Nucleus accumbens (tissue), 56 donors: ENCODE data around the gene CCNL2.
A peak's percentile ranks its signal among the peaks of the same experiment; 100 is the strongest.

Source experiments
- DNase-seq, 56 donors: peaks; one replicate each; lab custom pipeline; 2025; lab: John Stamatoyannopoulos, UW

CCNL2 gene

GRCh38 chr1:1359664-1360468 lies 39.3 kb downstream of the CCNL2 start:
- no peak for DNase-seq

GRCh38 chr1:1359308-1359663 lies 39.8 kb downstream of the CCNL2 start:
- no peak for DNase-seq

- DNase-seq: peak in 9 of 56 donors; percentile 16 to 61 (median 39)
Measured at GRCh38 chr1:1358433-1359271, 40.5 kb downstream of the CCNL2 start, which contains the start of gene MXRA8. TSS of gene MXRA8 (minus strand) at chr1:1358555. CDS start at chr1:1358504, 51 bp downstream.

GRCh38 chr1:1357871-1358432 lies 41.2 kb downstream of the CCNL2 start:
- no peak for DNase-seq

DNA sequence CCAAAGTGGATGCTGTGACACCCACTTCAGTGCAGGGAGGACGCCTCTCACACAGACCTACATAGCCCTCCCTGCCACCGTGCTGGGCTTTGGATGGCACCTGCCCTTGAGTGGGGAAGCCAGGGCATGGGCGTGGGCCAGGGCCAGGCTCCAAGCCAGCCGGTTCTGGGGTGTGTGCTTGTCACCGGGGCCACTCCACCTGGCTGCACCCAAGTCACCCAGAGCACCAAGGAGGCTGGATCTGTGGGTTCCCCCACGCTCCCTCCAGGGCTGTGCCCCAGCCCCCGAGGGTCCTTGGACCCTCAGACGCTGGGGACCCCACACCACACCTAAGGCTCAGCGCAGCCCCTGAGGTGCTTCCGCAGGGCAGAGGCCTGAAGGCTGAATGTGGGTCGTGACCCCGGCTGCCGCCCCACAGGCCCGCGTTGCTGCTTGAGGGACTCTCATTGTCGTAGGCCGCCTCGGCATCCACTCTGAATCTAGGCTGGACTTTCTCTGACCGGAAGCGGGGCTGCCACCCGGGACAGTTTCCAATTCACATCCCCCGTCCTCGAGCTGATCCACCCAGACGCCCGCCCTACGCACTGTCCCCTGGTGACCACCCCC lies 42.2 kb downstream of the CCNL2 start:
- no peak for DNase-seq

- DNase-seq: no peak
Measured at GRCh38 chr1:1356166-1356795, 42.9 kb downstream of the CCNL2 start.

DNA sequence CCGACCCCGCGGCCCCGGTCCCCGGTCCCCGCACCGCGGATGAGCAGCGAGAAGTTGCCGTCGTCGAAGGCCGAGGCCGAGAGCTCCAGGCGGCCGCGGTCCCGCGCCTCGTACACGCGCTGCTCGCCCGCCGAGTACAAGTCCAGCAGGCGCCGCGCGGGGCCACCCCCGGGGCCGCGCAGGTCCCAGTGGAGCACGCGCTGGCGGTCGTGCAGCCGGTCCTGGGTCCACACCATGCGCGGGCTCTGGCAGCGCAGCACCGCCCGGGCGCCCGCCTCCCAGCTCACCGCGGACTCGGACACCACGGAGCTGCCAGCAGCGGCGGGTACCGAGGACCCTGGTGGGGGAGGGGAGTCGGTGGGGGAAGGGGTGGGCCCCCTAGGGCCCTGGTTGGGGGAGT lies 43.7 kb downstream of the CCNL2 start:
- DNase-seq: no peak

- DNase-seq: no peak
Measured at GRCh38 chr1:1354271-1355247, 44.6 kb downstream of the CCNL2 start.

GRCh38 chr1:1353389-1354151 lies 45.6 kb downstream of the CCNL2 start:
- no peak for DNase-seq

DNA sequence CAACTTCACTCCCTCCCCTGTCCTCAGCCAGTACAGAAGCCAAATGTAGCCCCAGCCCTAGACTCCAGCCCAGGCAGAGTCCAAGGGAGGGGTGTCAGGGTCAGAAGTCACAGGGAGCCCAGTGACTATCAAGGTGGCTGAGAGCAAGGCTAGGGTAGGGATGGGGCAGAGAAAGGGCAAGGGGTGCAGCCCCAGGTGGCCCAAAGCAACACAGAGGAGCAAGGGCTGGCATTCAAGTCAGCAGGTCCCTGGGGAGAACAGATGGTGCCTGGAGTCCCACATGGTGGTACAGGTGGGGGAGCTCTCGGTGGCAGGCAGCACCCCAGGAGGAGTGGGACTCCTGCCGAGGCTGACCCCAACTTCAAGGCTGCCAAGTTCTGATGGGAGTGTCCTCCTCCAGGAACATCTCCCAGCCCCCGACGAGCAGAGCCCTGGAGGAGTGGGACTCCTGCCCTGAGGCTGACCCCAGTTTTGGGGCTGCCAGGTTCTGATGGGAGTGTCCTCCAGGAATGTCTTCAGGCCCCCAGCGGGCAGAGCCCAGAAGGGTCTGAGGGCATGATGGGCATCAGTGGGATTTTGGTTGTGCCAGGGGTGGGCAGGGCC lies 46.2 kb downstream of the CCNL2 start:
- no peak for DNase-seq

GRCh38 chr1:1351511-1352427 lies 47.4 kb downstream of the CCNL2 start:
- no peak for DNase-seq

DNA sequence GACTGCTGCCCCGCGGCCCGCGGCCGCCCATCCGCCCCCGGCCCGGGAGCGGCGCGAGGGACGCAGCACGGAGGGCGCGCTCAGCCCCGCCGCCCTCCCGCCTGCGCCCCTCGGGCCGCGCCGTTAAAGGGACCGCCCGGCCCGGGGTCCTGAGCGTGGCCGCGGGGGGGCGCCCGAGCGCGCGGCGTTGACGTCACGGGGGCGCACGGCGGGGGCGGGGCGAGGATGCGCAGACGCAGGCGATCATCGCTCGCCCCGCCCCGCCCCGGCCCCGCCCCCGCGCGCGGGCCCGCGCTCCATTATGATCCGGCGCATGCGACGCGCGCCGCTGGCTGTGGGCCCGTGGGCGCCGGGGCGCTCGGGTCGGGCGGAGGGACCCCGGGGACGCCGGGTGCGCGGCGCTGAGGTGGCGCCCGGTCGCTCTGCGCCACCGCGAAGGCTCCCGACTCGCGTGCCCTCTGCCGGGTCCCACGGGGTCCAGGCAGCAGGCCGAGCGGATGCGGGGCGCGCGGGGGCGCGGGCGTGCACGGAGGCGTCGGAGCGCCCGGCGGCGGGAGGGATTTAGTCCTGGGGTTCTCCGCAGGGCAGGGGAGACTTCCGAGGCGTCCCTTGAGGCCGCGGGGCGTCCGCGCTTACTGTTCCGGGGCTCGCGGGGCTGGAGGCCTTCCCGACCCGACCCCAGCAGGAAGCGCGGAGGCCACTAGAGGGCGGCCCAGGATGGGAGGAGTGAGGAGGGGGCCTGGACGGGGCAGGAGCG lies 49.7 kb downstream of the CCNL2 start, which contains the start of gene DVL1:
DVL1 (minus strand) TSS at position 163 of the 757 bp plus-strand sequence. CDS start 353 bp downstream, outside the sequence.
- peak in 41 of 56 donors; percentile 33 to 81 (median 60) for DNase-seq

DNA sequence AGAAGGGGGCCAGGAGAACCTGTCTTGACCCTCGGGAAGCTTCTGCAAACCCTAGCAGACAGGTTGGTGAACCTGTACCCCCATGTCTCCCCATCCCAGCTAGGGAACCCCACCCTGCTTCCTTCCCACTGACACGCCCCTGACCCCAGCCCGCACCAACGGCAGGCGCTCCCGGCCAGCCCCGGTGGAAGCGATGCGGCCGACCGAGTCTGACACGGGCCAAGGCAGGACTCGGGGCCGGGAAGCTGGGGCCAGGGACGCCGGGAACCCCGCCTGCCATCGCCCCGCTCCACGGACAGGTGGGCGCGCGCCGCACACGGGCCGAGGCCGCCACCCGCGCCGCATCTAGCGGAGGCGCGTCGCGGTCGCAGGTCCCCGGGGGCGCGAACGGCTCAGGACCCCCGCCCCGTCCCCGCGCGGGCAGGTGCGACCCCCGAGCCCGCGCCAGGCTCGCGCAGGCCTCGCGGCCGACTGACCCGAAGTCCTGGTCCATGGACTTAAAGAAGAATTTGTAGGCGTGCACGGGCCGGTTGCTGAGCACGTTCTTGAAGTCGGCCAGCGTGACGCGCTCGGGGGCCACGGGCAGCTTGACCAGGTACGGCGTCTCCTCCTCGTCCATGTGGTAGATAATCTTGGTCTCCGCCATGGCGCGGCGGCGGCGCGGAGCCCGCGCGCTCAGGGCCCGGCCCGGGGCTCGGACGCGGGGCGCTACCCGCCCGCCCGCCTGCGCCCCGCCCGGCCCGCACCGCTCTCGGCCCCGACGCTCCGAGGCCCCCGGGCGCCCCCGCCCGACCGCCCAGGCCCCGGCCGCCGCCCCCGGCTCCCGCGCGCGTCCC lies 50.5 kb downstream of the CCNL2 start:
- peak in 5 of 56 donors; percentile 40 to 57 (median 49) for DNase-seq

- no peak for DNase-seq
Measured at GRCh38 chr1:1347663-1348419, 51.3 kb downstream of the CCNL2 start.
